Urinary bladder (tissue), 4 donors: Measurements from ENCODE around the gene TEX53. TPM values are rescaled to one million over a fixed set of nuclear protein-coding genes. Genes with fewer than 3 reads are reported as not detected.

Experiments used
- DNase-seq: peaks from one replicate; pipeline ENCODE4 v3.0.0-alpha.2; 2015; ENCODE audit errors: extremely low spot score
- H3K27ac ChIP-seq: one replicate; pipeline ENCODE4 v1.5.1; 2013; ENCODE audit warnings: low read depth, mild to moderate bottlenecking, moderate library complexity
- H3K36me3 ChIP-seq: one replicate; pipeline ENCODE4 v1.6.1; 2013; ENCODE audit warnings: mild to moderate bottlenecking, moderate library complexity; ENCODE audit not compliant: insufficient read depth
- H3K4me1 ChIP-seq: one replicate; pipeline ENCODE4 v1.6.1; 2013; ENCODE audit warnings: mild to moderate bottlenecking, moderate library complexity; ENCODE audit not compliant: insufficient read depth
- H3K4me3 ChIP-seq: one replicate; pipeline ENCODE4 v1.5.1; 2013; ENCODE audit warnings: low read depth, low read length
- WGBS: extraction: QIAGEN DNeasy Blood & Tissue Kit; methylation state at CpG from one replicate; pipeline ENCODE4 v1.1.7; 2013; 5-methylcytosine and 5-hydroxymethylcytosine counted together
- polyA plus RNA-seq: library from polyadenylated mRNA; stranded (reverse); fragments of 200-250 nt; gene quantifications from one replicate; pipeline ENCODE4 v1.2.3, GENCODE V29; 2013
- total RNA-seq: library from RNA; depleted of rRNA; stranded (reverse); fragments of >200 nt; gene quantifications from one replicate; pipeline ENCODE4 v1.2.3, GENCODE V29; 2014
- donor health status: healthy with polysubstance abuse.
- donor health status: healthy.

The TEX53 gene
- total and polyA plus RNA-seq, 2 donors = not detected

GRCh38 chr9:114688909-114689610 lies 31.5 kb upstream of the TEX53 start:
- no peak for DNase-seq
- Histone ChIP-seq H3K4me1 (no peaks in the 10 kb centered on the region), H3K27ac (no peak overlapping the region), H3K4me3 (no peak overlapping the region), H3K36me3 (no peaks in the 10 kb centered on the region)
- 91% methylated on average over 3 of the region's 3 CpGs for WGBS

- H3K4me3 ChIP-seq = no peak overlapping the region
- no peak for DNase-seq
- WGBS = 93% methylated on average over 4 of the region's 4 CpGs
These were observed 30.8 kb upstream of the TEX53 start for GRCh38 chr9:114688379-114688778.

GRCh38 chr9:114687034-114687433 lies 29.4 kb upstream of the TEX53 start:
- no peaks in the 10 kb centered on the region for H3K36me3 ChIP-seq
- H3K4me3 ChIP-seq = no peak overlapping the region
- H3K4me1 ChIP-seq = no peaks in the 10 kb centered on the region
- H3K27ac ChIP-seq = no peak overlapping the region
- DNase-seq = no peak

More at GRCh38 chr9:114688379-114688778, 30.8 kb upstream of the TEX53 start:
- Histone ChIP-seq H3K4me1 (no peaks in the 10 kb centered on the region), H3K36me3 (no peaks in the 10 kb centered on the region), H3K27ac (no peak overlapping the region)

GRCh38 chr9:114685951-114686350 lies 28.3 kb upstream of the TEX53 start:
- H3K27ac ChIP-seq = no peak overlapping the region
- H3K36me3 ChIP-seq = no peaks in the 10 kb centered on the region
- DNase-seq = no peak
- 90% methylated on average over 5 of the region's 5 CpGs for WGBS
- H3K4me3 ChIP-seq = no peak overlapping the region
- H3K4me1 ChIP-seq = no peaks in the 10 kb centered on the region

- 77% methylated on average over 6 of the region's 6 CpGs for WGBS
- Histone ChIP-seq H3K4me1 (no peaks in the 10 kb centered on the region), H3K27ac (no peak overlapping the region), H3K36me3 (no peaks in the 10 kb centered on the region), H3K4me3 (no peak overlapping the region)
- DNase-seq = no peak
These were observed 26.4 kb upstream of the TEX53 start for GRCh38 chr9:114684036-114684435.

GRCh38 chr9:114682846-114683245 lies 25.2 kb upstream of the TEX53 start:
- no peak overlapping the region for H3K4me3 ChIP-seq
- WGBS = 91% methylated on average over 3 of the region's 3 CpGs
- no peaks in the 10 kb centered on the region for H3K36me3 ChIP-seq
- no peak overlapping the region for H3K27ac ChIP-seq
- no peaks in the 10 kb centered on the region for H3K4me1 ChIP-seq
- DNase-seq = no peak

- 73% methylated on average over 8 of the region's 8 CpGs for WGBS
- H3K36me3 ChIP-seq = no peaks in the 10 kb centered on the region
- H3K4me3 ChIP-seq = no peak within 1 kb of the TSS
- DNase-seq = no peak
- H3K4me1 ChIP-seq = no peaks in the 10 kb centered on the region
- H3K27ac ChIP-seq = no peak within 1 kb of the TSS
These were observed 24.2 kb upstream of the TEX53 start, which contains the start of gene TEX48 for GRCh38 chr9:114681594-114682332. TSS of gene TEX48 (minus strand) at chr9:114682192. CDS start at chr9:114671723, 10,469 bp downstream.

- 79% methylated on average over 8 of the region's 8 CpGs for WGBS
- no peak for DNase-seq
- H3K27ac ChIP-seq = no peak overlapping the region
- no peaks in the 10 kb centered on the region for H3K36me3 ChIP-seq
- no peaks in the 10 kb centered on the region for H3K4me1 ChIP-seq
- H3K4me3 ChIP-seq = no peak overlapping the region
These were observed 22.8 kb upstream of the TEX53 start for GRCh38 chr9:114680259-114681001.

GRCh38 chr9:114678795-114679194 lies 21.2 kb upstream of the TEX53 start:
- DNase-seq = no peak
- Histone ChIP-seq H3K27ac (no peak overlapping the region), H3K36me3 (no peaks in the 10 kb centered on the region), H3K4me3 (no peak overlapping the region), H3K4me1 (no peaks in the 10 kb centered on the region)

- 84% methylated on average over 3 of the region's 3 CpGs for WGBS
- Histone ChIP-seq H3K4me1 (no peaks in the 10 kb centered on the region), H3K27ac (no peak overlapping the region), H3K36me3 (no peaks in the 10 kb centered on the region), H3K4me3 (no peak overlapping the region)
- DNase-seq = no peak
These were observed 20.5 kb upstream of the TEX53 start for GRCh38 chr9:114678130-114678529.

GRCh38 chr9:114677418-114677817 lies 19.8 kb upstream of the TEX53 start:
- peak; percentile 82 for DNase-seq
- Histone ChIP-seq H3K36me3 (no peaks in the 10 kb centered on the region), H3K4me1 (no peaks in the 10 kb centered on the region), H3K27ac (no peak overlapping the region), H3K4me3 (no peak overlapping the region)
- 21% methylated on average over 3 of the region's 3 CpGs for WGBS

- H3K4me1 ChIP-seq = no peaks in the 10 kb centered on the region
- no peak overlapping the region for H3K4me3 ChIP-seq
- no peak for DNase-seq
- no peak overlapping the region for H3K27ac ChIP-seq
- 89% methylated on average over 4 of the region's 4 CpGs for WGBS
- H3K36me3 ChIP-seq = no peaks in the 10 kb centered on the region
These were observed 19.3 kb upstream of the TEX53 start for GRCh38 chr9:114676901-114677300.

GRCh38 chr9:114674798-114675540 lies 17.4 kb upstream of the TEX53 start:
- no peak for DNase-seq
- no peak overlapping the region for H3K4me3 ChIP-seq
- H3K27ac ChIP-seq = no peak overlapping the region
- no peaks in the 10 kb centered on the region for H3K4me1 ChIP-seq
- no peaks in the 10 kb centered on the region for H3K36me3 ChIP-seq
- 90% methylated on average over 3 of the region's 3 CpGs for WGBS
